ENCODE data around the gene STX1A.
"Not testable (repeated sequence)": the region's sequence is repeated elsewhere in the genome, so short reads cannot be mapped to it uniquely, and the experiment has no call there.

The STX1A gene

DNA sequence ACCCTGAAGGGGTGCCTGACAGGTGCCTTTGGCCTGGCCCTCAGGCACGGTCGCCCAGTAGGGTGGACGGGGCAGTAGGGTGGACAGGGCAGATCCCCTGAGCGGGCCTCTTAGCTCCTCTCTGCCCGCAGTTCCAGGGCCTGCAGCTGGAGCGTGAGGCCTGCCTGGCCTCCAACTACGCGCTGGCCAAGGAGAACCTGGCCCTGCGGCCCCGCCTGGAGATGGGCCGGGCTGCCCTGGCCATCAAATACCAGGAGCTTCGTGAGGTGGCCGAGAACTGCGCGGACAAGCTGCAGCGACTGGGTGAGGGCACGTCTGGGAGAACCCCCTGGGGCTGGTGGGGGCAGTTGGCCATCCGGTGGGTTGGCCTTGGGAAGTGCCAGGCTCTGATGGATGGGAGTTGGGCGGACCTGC lies 50.2 kb downstream of the STX1A start:
- in situ Hi-C loops (cut with MboI; ENCODE audit: low pct_unique_long_range_greater_than_20kb, low sequenced_read_pairs, unreplicated experiment): no loop called here
- TF ChIP-seq CTCF (IDR thresholded peaks at IDR 0.05; ENCODE audit: extremely low read depth, insufficient read depth, missing control alignments): no peak
- no peak for DNase-seq (ENCODE audit: low spot score)

GRCh38 chr7:73668886-73669230 lies 50.6 kb downstream of the STX1A start:
- peak; percentile 49 for DNase-seq (ENCODE audit: low spot score)
- in situ Hi-C loops (cut with MboI; ENCODE audit: low pct_unique_long_range_greater_than_20kb, low sequenced_read_pairs, unreplicated experiment): no loop called here
- no peak for TF ChIP-seq CTCF (IDR thresholded peaks at IDR 0.05; ENCODE audit: extremely low read depth, insufficient read depth, missing control alignments)

GRCh38 chr7:73668103-73668885 lies 51.2 kb downstream of the STX1A start:
- DNase-seq (ENCODE audit: low spot score): peak; percentile 49
- no peak for TF ChIP-seq CTCF (IDR thresholded peaks at IDR 0.05; ENCODE audit: extremely low read depth, insufficient read depth, missing control alignments)
- in situ Hi-C loops (cut with MboI; ENCODE audit: low pct_unique_long_range_greater_than_20kb, low sequenced_read_pairs, unreplicated experiment): no loop called here

DNA sequence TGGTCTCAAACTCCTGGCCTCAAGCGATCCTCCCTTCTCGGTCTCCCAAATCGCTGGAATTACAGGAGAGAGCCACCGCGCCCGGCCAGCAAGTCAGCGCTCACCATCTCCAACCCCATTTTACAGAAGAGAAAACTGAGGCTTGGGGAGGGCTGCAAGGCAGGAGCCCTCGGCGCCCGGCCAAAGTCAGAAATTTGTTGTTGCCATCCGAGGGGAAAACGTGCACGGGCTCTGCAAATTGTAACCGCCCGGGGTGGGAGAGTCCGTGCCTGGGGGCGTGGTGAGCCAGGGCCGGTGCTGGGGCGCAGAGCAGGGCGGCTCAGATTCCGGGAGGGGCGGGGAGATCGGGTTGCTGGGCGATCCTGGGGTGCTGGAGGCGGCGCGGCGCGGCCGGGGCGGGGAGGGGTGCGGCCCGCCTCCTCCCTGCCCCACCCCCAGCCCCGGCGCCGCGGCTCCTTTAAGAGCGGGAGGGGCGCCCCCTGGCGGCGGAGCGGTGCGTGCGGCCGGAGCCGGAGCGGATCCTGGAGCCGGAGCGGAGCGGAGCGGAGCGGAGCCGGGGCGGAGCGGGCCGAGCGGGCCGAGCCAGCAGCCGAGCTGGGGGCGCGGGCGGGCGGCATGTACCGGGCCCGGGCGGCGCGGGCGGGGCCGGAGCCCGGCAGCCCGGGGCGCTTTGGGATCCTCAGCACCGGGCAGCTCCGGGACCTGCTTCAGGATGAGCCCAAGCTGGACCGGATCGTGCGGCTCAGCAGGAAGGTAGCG lies 51.9 kb downstream of the STX1A start, which contains the start of gene VPS37D:
Gene VPS37D, plus strand, starts transcription at position 488 of the 759 bp plus-strand sequence. Its CDS starts 128 bp downstream, at position 616.
- in situ Hi-C loops (cut with MboI; ENCODE audit: low pct_unique_long_range_greater_than_20kb, low sequenced_read_pairs, unreplicated experiment): no loop called here
- TF ChIP-seq CTCF (IDR thresholded peaks at IDR 0.05; ENCODE audit: extremely low read depth, insufficient read depth, missing control alignments): peak; percentile 98
- DNase-seq (ENCODE audit: low spot score): peak; percentile 99

DNA sequence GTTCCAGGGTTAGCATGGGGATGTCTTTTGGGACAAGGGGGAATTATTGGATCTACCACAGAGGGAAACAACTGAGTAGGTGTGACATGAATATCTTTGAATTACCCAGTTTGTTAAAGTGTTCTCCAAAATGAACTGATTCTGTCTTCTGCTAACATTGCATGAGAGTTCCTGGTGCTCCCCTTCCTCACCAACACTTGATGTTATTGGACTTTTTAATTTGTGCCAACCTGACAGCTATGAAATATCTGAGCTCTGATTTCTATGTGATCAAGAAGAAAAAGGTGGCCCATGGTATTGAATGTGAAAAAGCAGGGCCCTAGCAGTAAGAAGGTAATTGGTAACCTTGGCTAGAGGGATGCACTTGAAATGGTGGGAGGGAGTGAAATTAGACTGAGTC lies 56.4 kb downstream of the STX1A start:
- in situ Hi-C loops (cut with MboI; ENCODE audit: low pct_unique_long_range_greater_than_20kb, low sequenced_read_pairs, unreplicated experiment): no loop called here
- no peak for DNase-seq (ENCODE audit: low spot score)
- no peak for TF ChIP-seq CTCF (IDR thresholded peaks at IDR 0.05; ENCODE audit: extremely low read depth, insufficient read depth, missing control alignments)

DNA sequence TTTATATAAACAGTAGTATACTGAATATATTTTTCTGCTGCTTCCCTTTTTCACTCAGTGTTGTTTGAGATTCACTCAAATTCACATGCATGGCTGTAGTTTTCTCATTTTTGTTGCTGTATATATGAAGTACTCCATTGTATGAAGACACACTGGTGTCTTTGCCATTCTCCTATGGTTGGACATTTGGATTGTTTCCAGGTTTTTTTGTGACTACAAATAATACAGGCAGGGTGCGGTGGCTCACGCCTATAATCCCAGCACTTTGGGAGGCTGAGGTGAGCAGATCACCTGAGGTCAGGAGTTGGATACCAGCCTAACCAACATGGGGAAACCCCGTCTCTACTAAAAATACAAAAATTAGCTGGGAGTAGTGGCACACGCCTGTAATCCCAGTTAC lies 58.9 kb downstream of the STX1A start:
- in situ Hi-C loops (cut with MboI; ENCODE audit: low pct_unique_long_range_greater_than_20kb, low sequenced_read_pairs, unreplicated experiment); DNase-seq (ENCODE audit: low spot score): not testable (repeated sequence)

GRCh38 chr7:73659983-73660382 lies 59.5 kb downstream of the STX1A start:
- no peak for DNase-seq (ENCODE audit: low spot score)
- in situ Hi-C loops (cut with MboI; ENCODE audit: low pct_unique_long_range_greater_than_20kb, low sequenced_read_pairs, unreplicated experiment): no loop called here
- no peak for TF ChIP-seq CTCF (IDR thresholded peaks at IDR 0.05; ENCODE audit: extremely low read depth, insufficient read depth, missing control alignments)

DNA sequence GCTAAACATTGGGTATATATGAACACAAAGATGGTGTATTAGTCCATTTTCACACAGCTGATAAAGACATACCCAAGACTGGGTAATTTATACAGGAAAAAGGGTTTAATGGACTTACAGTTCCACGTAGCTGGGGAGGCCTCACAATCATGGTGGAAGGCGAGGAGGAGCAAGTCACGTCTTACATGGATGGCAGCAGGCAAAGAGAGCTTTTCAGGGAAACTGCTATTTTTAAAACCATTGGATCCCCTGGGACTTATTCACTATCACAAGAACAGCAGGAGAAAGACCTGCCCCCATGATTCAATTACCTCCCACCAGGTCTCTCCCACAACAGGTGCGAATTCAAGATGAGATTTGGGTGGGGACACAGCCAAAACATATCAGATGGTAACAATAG lies 64.2 kb downstream of the STX1A start:
- in situ Hi-C loops (cut with MboI; ENCODE audit: low pct_unique_long_range_greater_than_20kb, low sequenced_read_pairs, unreplicated experiment); DNase-seq (ENCODE audit: low spot score): not testable (repeated sequence)
